ENCODE results near the gene ZDHHC11B.

GRCh38 chr5:756171-756570, 28.4 kb downstream of the ZDHHC11B start:
- no peak for TF ChIP-seq BHLHE40 (IDR thresholded peaks at IDR 0.05; ENCODE audit: borderline replicate concordance)
- no peak for TF ChIP-seq LEF1 (IDR thresholded peaks at IDR 0.05; ENCODE audit: borderline replicate concordance)
- TF ChIP-seq ARNT (IDR thresholded peaks at IDR 0.05), result no peak
- TF ChIP-seq CTBP1 (IDR thresholded peaks at IDR 0.05; ENCODE audit: borderline replicate concordance), result no peak
- TF ChIP-seq SP1 (IDR thresholded peaks at IDR 0.05), result no peak
- no peak for TF ChIP-seq FOXM1 (IDR thresholded peaks at IDR 0.05; ENCODE audit: borderline replicate concordance)
- no peak for TF ChIP-seq ZNF384 (IDR thresholded peaks at IDR 0.05)
- TF ChIP-seq HDGF (IDR thresholded peaks at IDR 0.05; ENCODE audit: borderline replicate concordance), result no peak
- TF ChIP-seq PKNOX1 (IDR thresholded peaks at IDR 0.05), result no peak
- TF ChIP-seq ELF4 (IDR thresholded peaks at IDR 0.05), result no peak
- TF ChIP-seq NFRKB (IDR thresholded peaks at IDR 0.05), result no peak
- TF ChIP-seq TARDBP (IDR thresholded peaks at IDR 0.05), result no peak
- TF ChIP-seq SUZ12 (IDR thresholded peaks at IDR 0.05), result no peak
- no peak for TF ChIP-seq FOXK2 (IDR thresholded peaks at IDR 0.05)

Measured in HEK293T (cell line).